A204.1 (cell line): ENCODE measurements around the gene OTUD7B.

Experiments used
- FAIRE-seq: peaks from 2 replicates; lab custom pipeline; 2012; peaks lifted over from hg19 to GRCh38; lab: Jason Lieb, UNC

Gene OTUD7B

DNA sequence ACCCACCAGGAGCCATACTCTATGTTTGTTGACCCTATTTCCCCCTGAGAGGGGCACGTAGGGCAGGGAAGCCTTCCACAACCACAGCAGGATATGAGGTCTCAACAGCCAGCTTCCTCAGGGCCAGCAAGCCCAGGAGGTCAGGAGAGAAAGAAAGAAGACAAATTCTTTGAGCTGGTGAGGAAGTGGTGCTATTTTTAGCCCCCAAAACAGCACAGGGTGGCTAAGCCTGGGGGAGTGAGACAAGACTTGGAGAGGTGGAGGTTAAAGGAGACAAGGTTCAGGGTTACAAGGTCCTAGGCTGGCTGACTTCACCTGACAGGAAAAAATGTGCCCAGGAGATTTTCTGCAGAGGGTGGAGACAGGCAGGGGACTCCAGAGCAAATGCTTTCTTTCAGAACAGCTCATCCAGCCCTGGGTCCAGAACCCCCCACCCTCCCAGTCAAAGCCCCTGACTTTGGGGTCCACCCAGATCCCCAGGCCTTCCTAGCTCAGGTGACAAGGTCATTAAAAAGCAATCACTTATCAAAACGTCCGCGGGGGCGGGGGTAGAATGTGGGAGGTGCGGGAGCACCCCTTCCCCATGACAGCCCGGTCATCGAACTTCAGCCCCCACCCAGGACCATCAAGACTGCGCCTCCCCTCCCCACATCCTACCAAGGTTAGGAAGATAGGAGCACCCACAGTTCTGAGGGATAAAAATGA lies 94.2 kb downstream of the OTUD7B start:
- no peak for FAIRE-seq

DNA sequence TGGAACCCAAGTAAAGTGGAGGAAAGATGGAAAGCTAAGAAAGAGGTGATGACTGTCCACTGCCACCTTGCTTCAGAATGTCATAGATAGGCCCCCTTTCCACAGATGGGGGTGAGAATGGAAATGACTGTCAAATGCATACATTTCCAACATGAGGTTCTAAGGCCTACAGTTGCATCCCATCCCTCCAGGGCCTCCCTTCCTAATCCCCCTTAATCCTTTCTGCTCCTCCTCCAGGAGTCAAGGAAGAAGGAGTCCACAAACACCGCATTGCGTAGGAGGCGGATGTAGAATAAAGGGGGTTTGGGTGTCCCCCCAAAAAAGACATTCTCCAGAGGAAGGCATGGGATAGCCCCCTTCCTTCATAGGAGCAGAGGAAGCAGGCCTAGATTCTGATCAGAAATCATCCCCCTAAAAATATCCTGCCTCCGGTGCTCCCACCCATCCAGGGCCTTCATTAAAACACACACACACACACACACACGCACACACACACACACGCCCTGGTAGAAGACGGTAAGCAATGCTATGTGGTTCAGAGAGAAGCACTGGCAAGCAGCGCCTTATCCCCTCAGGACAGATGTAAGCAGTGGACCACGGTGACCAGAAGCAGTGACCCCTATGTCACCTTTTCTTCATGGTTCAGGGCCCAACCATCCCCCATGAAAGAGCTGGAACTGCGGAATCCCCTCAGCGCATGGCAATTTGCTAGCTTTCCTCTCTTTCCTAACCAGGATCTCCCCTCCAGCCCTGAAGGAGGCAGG lies 94.9 kb downstream of the OTUD7B start:
- FAIRE-seq: no peak

DNA sequence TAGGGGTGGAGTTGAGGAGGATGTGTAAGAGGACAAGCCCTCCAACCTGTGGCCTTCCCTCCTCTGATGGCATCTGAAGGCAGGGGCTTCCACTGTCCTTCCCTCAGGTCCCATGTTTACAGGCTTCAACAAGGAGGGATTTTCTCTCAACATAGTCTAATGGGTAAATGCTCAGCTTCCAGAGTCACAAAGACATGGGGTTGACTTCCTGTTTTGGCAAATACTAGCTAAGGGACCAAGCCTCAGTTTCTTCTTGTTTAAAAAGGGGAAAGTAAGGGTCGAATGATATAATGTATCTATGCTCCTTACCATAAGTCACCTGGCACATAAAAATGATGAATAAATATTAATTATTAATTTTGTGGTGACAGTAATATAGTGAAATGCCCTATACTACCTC lies 96.0 kb downstream of the OTUD7B start:
- no peak for FAIRE-seq

DNA sequence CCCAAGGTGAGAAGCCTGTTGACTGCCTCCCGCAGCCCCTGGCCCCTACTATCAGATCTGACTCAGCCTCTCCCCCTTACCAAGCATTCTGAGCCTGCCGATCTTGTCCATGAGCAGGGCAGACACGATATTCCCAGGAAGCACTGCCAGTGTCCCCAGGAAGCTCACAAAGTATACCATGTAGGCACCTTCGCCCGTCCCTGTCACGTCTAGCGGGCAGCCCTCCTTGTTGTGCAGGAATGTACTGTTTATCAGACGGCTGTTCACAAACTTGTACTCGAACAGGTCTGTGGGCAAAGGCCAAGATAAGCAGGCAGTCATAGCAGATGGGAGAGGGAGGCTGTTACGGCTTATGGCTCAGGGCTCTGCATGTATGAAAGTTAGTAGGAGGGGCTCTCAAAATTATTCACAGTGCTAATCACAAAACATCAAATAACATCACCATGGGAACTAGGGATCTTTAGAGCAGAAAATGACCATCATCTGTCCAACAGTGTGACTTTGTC lies 103.9 kb downstream of the OTUD7B start:
- FAIRE-seq: no peak

DNA sequence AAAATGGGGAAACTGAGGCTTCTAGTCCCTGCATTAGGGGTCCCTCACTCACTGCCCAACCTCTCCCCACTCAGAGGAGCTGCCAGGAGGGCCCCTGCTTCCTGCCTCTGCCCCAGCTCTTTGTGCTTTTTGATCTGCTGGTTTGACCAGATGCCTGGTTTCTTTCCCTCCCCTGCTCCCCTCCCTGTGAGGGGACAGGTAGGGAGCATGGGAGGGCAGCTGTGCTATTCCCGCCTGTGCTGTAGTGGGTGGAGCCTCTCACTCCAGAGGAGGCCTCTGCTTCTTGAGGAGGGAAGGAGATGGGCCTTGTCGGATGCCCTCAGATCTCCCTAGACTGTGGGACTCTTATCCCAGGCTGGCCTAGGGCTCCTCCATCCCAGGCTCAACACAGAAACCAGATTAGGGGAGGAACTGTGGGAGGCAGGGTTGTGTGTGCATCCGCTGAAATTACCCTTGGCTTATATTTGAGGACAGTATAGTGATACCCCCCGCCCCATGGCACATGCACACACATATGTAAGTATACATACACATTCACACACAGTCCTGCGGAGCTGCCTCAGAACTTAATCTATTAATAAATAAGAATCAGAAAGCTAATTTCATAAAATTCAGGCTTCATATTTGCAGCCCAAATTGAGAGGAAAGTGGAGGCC lies 106.6 kb downstream of the OTUD7B start:
- FAIRE-seq: no peak

DNA sequence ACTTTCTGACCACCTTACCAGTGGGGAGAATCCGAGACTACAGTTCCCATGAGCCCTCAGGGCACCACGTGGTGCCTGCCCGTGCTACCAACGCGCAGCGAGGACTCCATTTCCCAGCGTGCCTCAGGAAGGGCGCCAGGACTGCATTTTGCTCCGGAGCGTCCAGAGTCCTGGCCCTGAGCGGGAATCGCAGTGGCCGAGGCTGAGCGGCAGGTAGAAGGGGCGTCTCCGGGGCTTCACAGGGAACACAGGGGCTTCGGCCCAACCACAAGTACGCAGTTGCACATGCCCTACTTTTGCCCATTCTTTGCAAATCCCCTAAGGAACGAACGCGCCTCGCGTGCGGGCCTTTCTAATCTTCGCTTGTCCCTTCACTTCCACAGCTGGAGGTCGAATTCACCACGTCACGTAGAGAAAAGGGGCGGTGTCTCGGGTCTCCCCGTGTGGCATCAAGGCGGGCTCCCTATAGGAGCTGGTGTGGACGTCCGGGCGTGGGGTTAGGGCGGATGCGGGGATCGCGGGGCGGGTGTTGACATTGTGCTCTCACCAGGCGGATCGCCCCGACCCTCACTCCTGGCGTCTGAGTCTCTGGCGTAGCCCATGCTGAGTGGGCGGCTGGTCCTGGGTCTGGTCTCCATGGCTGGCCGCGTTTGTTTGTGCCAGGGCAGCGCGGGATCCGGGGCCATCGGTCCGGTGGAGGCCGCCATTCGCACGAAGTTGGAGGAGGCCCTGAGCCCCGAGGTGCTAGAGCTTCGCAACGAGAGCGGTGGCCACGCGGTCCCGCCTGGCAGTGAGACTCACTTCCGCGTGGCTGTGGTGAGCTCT lies 110.9 kb downstream of the OTUD7B start, which contains the start of gene BOLA1:
Gene BOLA1, plus strand, starts transcription at position 109 of the 825 bp plus-strand sequence. Its CDS starts 492 bp downstream, at position 601.
- FAIRE-seq: no peak

DNA sequence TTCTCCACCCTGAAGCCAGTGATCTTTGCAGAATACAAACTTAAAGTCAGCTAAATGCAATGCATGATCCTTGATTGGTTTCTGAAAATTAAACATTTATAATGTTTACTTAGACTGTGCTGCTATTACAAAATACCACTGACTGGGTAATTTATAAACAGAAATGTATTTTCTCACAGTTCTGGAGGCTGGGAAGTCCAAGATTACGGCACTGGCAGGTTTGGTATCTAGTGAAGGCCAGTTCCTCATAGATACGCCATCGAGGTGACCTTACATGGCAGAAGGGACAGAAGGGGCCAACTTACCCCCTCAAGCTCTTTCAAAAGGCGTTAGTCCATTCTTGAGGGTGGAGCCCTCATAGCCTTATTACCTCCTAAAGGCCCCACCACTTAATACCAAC lies 114.0 kb downstream of the OTUD7B start:
- no peak for FAIRE-seq

DNA sequence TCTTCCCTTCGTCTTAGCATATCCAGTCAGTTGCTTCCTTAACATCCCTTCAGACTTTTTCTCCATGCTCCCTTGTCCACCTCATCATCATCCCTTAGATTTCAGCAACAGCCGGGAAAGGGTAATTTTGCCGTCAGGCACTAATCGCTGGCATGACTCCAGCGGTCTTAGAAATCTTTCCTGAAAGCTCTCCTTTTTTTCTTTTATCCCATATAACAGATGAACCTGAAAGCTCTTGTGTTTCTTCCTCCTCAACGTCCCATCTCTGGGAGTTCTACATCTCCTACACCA lies 121.6 kb downstream of the OTUD7B start:
- no peak for FAIRE-seq

DNA sequence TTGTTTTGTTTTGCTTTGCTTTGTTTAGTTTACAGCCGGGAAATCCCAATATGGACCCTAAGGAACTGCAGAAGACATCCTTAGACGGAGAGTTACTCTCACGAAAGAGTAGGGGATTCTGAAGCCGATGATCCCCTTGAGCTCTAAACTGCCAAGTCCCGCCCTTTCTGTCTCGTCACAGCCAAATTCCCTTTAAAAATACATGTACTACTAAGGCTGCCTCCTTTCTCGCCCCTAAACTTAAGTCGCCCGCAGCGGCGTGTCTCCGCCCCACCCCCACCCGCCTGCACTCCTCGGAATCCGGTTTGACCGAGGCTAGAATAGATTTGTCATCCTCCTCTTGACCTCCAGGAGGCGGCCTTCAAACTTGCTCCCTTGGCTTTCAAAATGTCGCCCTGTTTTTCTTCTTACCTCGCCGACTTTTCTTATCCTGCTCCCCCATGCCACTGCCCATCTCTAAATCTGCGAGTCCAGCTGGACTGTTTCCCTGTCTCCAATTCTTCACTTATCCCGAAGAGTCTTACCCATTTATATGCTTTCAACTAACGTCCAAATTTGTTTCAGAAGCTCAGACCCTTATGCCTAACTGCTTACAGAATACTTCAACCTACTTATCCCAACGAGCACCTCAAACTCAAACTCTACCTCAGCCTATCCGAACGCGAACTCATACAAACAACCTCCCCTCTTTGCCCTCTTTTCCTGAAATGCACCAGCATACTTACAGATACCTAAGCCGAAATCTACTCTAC lies 122.1 kb downstream of the OTUD7B start:
- no peak for FAIRE-seq
